LNCaP clone FGC (cell line): ENCODE results near the gene GCNT4.

Source experiments
- DNase-seq: peaks from one replicate; pipeline ENCODE4 v3.0.0-alpha.2; 2011; ENCODE audit warnings: low read depth
- H3K4me3 ChIP-seq: 2 replicates; pipeline ENCODE4 v1.5.1; 2011; ENCODE audit warnings: mild to moderate bottlenecking, low read depth, low read length, control low read depth
- TF ChIP-seq, protein P1 (sequence below): IDR thresholded peaks from 2 replicates; pipeline ENCODE4 v1.5.1; 2012; ENCODE audit warnings: mild to moderate bottlenecking; ENCODE audit not compliant: control insufficient read depth, insufficient read depth; ENCODE audit errors: extremely low read depth

GCNT4 gene

DNA sequence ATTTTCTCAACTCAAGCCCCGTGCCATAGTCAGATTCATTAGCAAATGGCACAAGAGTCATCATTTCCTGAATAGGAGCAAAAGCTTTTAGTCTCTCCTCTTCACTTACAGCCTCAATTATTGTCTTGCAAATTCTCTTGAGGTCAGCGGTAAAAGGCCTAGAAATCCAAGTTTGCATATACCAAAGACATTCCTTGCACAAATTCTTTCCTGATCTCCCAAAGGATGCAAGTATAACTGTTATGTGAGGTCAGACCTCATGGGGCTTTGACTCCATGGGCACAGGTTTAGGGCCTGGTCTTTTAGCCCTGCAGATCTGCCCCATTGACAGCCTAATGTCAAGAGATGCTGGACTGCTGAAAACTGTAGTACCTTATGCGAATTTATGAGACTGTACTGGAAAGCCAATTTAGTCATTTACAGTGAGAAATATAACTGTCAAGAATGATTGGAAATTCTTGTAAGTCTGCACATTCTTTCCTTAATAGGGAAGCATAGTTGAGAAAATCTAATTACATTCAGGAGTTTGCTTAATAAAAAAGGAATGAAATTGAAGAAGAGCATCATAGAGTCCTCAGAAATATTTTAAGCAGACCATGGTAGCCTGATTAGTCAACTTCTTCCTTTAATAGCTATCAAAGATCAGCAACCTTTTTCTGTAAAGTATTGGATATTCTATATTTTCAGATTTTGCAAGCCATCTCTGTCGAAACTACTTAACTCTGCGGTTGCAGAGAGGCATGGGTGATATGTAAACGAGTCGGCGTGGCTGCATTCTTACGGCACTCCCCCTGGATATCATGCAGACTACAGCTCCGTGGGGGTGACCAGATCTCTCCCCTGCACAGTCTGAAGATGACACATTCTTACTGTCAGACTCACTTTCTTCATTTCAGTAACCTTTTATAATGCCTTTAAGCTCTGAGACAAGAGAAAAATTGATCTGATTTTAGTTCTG, 45.2 kb downstream of the GCNT4 start:
- DNase-seq: no peak
- H3K4me3 ChIP-seq: no peak overlapping the region
- TF ChIP-seq, protein P1, sequence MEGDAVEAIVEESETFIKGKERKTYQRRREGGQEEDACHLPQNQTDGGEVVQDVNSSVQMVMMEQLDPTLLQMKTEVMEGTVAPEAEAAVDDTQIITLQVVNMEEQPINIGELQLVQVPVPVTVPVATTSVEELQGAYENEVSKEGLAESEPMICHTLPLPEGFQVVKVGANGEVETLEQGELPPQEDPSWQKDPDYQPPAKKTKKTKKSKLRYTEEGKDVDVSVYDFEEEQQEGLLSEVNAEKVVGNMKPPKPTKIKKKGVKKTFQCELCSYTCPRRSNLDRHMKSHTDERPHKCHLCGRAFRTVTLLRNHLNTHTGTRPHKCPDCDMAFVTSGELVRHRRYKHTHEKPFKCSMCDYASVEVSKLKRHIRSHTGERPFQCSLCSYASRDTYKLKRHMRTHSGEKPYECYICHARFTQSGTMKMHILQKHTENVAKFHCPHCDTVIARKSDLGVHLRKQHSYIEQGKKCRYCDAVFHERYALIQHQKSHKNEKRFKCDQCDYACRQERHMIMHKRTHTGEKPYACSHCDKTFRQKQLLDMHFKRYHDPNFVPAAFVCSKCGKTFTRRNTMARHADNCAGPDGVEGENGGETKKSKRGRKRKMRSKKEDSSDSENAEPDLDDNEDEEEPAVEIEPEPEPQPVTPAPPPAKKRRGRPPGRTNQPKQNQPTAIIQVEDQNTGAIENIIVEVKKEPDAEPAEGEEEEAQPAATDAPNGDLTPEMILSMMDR: no peak

DNA sequence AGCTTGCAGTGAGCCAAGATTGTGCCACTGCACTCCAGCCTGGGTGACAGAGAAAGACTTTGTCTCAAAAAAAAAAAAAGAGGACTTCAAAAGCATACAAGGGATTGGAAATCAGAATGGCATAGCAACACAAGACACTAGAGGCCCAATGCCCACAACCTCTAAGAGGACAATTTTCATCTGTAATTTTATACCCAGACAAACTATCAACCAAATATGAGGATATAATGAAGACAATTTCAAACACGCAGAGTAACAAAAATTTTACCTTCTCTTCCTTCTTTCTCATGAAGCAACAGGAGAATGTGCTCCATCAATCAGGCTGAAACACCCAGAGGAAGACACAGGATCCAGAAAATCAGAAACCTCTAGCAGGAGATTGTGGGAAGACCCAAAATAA, 46.8 kb downstream of the GCNT4 start:
- H3K4me3 ChIP-seq: no peak overlapping the region
- TF ChIP-seq, protein P1: no peak
- DNase-seq: no peak
